Activated CD8-positive, alpha-beta memory T cell treated with anti-CD3 and anti-CD28 coated beads, Interleukin-2, amount 10 ng/mL, durations not matched to agents 7 days and 5 days (primary cell): ENCODE results near the gene HECA. TPM values are rescaled to one million over a fixed set of nuclear protein-coding genes. Genes with fewer than 3 reads are reported as not detected.
"Not testable (repeated sequence)": the region's sequence is repeated elsewhere in the genome, so short reads cannot be mapped to it uniquely, and the experiment has no call there.

ENCODE experiments used
- ATAC-seq: fragments of 150-1000 bp; cut with Tn5 transposase; one replicate; pipeline ENCODE4 v1.10.0; 2021; ENCODE audit warnings: moderate library complexity
- CTCF ChIA-PET: fragments of 350-600 bp; sonication (Branson Sonifier 250); formaldehyde crosslinking; loops from one replicate; lab custom pipeline; 2021; ENCODE audit warnings: antibody characterized with exemption; lab: Charles Lee
- DNase-seq: peaks from one replicate; pipeline ENCODE4 v3.0.0-alpha.2; 2020
- H3K27ac Mint-ChIP-seq: one replicate; pipeline ENCODE4 v1.8.0; 2021; ENCODE audit warnings: mild to moderate bottlenecking, mixed read lengths
- H3K27me3 Mint-ChIP-seq: one replicate; pipeline ENCODE4 v1.8.0; 2021; ENCODE audit warnings: mixed read lengths
- H3K36me3 Mint-ChIP-seq: one replicate; pipeline ENCODE4 v1.8.0; 2021; ENCODE audit warnings: mild to moderate bottlenecking, mixed read lengths
- H3K4me1 Mint-ChIP-seq: one replicate; pipeline ENCODE4 v1.8.0; 2021; ENCODE audit warnings: mixed read lengths
- H3K4me3 Mint-ChIP-seq: one replicate; pipeline ENCODE4 v1.8.0; 2021; ENCODE audit warnings: mild to moderate bottlenecking, moderate library complexity, mixed read lengths
- H3K9me3 Mint-ChIP-seq: one replicate; pipeline ENCODE4 v1.8.0; 2022; ENCODE audit warnings: low read depth, mixed read lengths
- total RNA-seq, 2 experiments: library from RNA; stranded (reverse); gene quantifications; one replicate each; pipeline ENCODE4 v1.2.3, GENCODE V29; 2021

The HECA gene
- total RNA-seq = 10 to 100 TPM; 47.3 to 49.5 TPM

- ATAC-seq = peak; percentile 77
These were observed at the start of gene HECA for GRCh38 chr6:139134817-139135577. Gene HECA (plus strand): TSS chr6:139135080. CDS start chr6:139135397, 317 bp downstream.

GRCh38 chr6:139091826-139092225 is 43.1 kb upstream of the HECA start:
- Mint-ChIP-seq H3K27me3 (no peaks in the 10 kb centered on the region), H3K27ac (no peak overlapping the region), H3K4me1 (no peaks in the 10 kb centered on the region), H3K9me3 (peaks cover 2% of the 10 kb centered on the region), H3K36me3 (peaks cover 5% of the 10 kb centered on the region), H3K4me3 (no peak overlapping the region)
- no peak for DNase-seq
- no peak for ATAC-seq
- CTCF ChIA-PET = no interaction called here

More at GRCh38 chr6:139134817-139135577, at the start of gene HECA:
- Mint-ChIP-seq H3K4me1 (peaks cover 61% of the 10 kb centered on the region), H3K27ac (peak within 1 kb of the TSS; percentile 95), H3K9me3 (no peaks in the 10 kb centered on the region), H3K36me3 (peaks cover 27% of the 10 kb centered on the region), H3K4me3 (peak within 1 kb of the TSS; percentile 91), H3K27me3 (no peaks in the 10 kb centered on the region)
- DNase-seq = peak; percentile 98
- CTCF ChIA-PET = interaction anchor here (0.7 to 1.8 kb wide), 4 partner anchors 9 to 229 kb away, joined by 3 to 13 read pairs (median 4); no protein-coding TSS in a partner anchor

- H3K27ac Mint-ChIP-seq = peak overlapping the region; percentile 2
- DNase-seq (no peak), ATAC-seq (peak; percentile 61)
- H3K36me3 Mint-ChIP-seq = peaks cover 5% of the 10 kb centered on the region
- H3K4me1 Mint-ChIP-seq = peaks cover 17% of the 10 kb centered on the region
- CTCF ChIA-PET = interaction anchor here (1.0 to 1.2 kb wide), 2 partner anchors 10 to 11 kb away, joined by 3 to 4 read pairs; no protein-coding TSS in a partner anchor
- H3K27me3 Mint-ChIP-seq = no peaks in the 10 kb centered on the region
- H3K9me3 Mint-ChIP-seq = no peaks in the 10 kb centered on the region
- H3K4me3 Mint-ChIP-seq = no peak overlapping the region
These were observed 34.9 kb upstream of the HECA start for GRCh38 chr6:139099984-139100383.

GRCh38 chr6:139107051-139107450 is 27.8 kb upstream of the HECA start:
- H3K4me1 Mint-ChIP-seq = peaks cover 11% of the 10 kb centered on the region
- H3K27ac Mint-ChIP-seq = no peak overlapping the region
- H3K9me3 Mint-ChIP-seq = no peaks in the 10 kb centered on the region
- no peak overlapping the region for H3K4me3 Mint-ChIP-seq
- CTCF ChIA-PET = interaction anchor here (0.9 kb wide), 1 partner anchor 25 kb away, joined by 3 read pairs; no protein-coding TSS in a partner anchor
- DNase-seq (no peak), ATAC-seq (no peak)
- H3K36me3 Mint-ChIP-seq = peaks cover 2% of the 10 kb centered on the region
- no peaks in the 10 kb centered on the region for H3K27me3 Mint-ChIP-seq

- Mint-ChIP-seq H3K9me3 (no peaks in the 10 kb centered on the region), H3K4me3 (no peak overlapping the region), H3K27ac (no peak overlapping the region), H3K4me1 (peaks cover 23% of the 10 kb centered on the region), H3K36me3 (peaks cover 2% of the 10 kb centered on the region), H3K27me3 (no peaks in the 10 kb centered on the region)
- DNase-seq (no peak), ATAC-seq (no peak)
- CTCF ChIA-PET = interaction anchor here (1.1 kb wide), 1 partner anchor 9 kb away, joined by 3 read pairs; no protein-coding TSS in a partner anchor
These were observed 26.5 kb upstream of the HECA start for GRCh38 chr6:139108378-139108777.

- CTCF ChIA-PET = interaction anchor here (0.6 to 1.1 kb wide), 2 partner anchors 8 to 71 kb away, joined by 3 read pairs; no protein-coding TSS in a partner anchor
- ATAC-seq = no peak
- Mint-ChIP-seq H3K9me3 (no peaks in the 10 kb centered on the region), H3K36me3 (no peaks in the 10 kb centered on the region), H3K27ac (no peak overlapping the region), H3K4me3 (no peak overlapping the region), H3K4me1 (peaks cover 29% of the 10 kb centered on the region), H3K27me3 (no peaks in the 10 kb centered on the region)
- DNase-seq = peak; percentile 53
These were observed 25.3 kb upstream of the HECA start for GRCh38 chr6:139109558-139109957.

- DNase-seq (no peak), ATAC-seq (no peak)
- H3K36me3 Mint-ChIP-seq = no peaks in the 10 kb centered on the region
- H3K9me3 Mint-ChIP-seq = no peaks in the 10 kb centered on the region
- peaks cover 46% of the 10 kb centered on the region for H3K4me1 Mint-ChIP-seq
- H3K27me3 Mint-ChIP-seq = no peaks in the 10 kb centered on the region
- H3K4me3 Mint-ChIP-seq = no peak overlapping the region
- H3K27ac Mint-ChIP-seq = no peak overlapping the region
- CTCF ChIA-PET = interaction anchor here (0.7 to 1.3 kb wide), 4 partner anchors 9 to 227 kb away, joined by 3 to 4 read pairs (median 3); no protein-coding TSS in a partner anchor
These were observed 22.7 kb upstream of the HECA start for GRCh38 chr6:139112146-139112545.

GRCh38 chr6:139112561-139112960 is 22.3 kb upstream of the HECA start:
- DNase-seq (no peak), ATAC-seq (no peak)
- H3K27me3 Mint-ChIP-seq = no peaks in the 10 kb centered on the region
- H3K27ac Mint-ChIP-seq = peak overlapping the region; percentile 82
- peaks cover 47% of the 10 kb centered on the region for H3K4me1 Mint-ChIP-seq
- H3K4me3 Mint-ChIP-seq = peak overlapping the region; percentile 43
- H3K36me3 Mint-ChIP-seq = no peaks in the 10 kb centered on the region
- CTCF ChIA-PET = interaction anchor here (0.7 to 2.7 kb wide), 7 partner anchors 9 to 252 kb away, joined by 3 to 9 read pairs (median 3); partner anchors contain the start of gene TXLNB
- H3K9me3 Mint-ChIP-seq = no peaks in the 10 kb centered on the region

- Mint-ChIP-seq H3K4me1 (peaks cover 45% of the 10 kb centered on the region), H3K36me3 (peaks cover 15% of the 10 kb centered on the region), H3K4me3 (no peak overlapping the region), H3K27ac (no peak overlapping the region), H3K27me3 (no peaks in the 10 kb centered on the region), H3K9me3 (peaks cover 8% of the 10 kb centered on the region)
- CTCF ChIA-PET = interaction anchor here (1.5 to 2.7 kb wide), 3 partner anchors 10 to 250 kb away, joined by 4 to 9 read pairs (median 5); no protein-coding TSS in a partner anchor
- ATAC-seq (no peak), DNase-seq (no peak)
These were observed 20.1 kb upstream of the HECA start for GRCh38 chr6:139114746-139115145.

- Mint-ChIP-seq H3K27ac (no peak overlapping the region), H3K27me3 (no peaks in the 10 kb centered on the region), H3K9me3 (peaks cover 19% of the 10 kb centered on the region), H3K4me3 (no peak overlapping the region), H3K36me3 (peaks cover 25% of the 10 kb centered on the region), H3K4me1 (peaks cover 45% of the 10 kb centered on the region)
- ATAC-seq = no peak
- no peak for DNase-seq
- CTCF ChIA-PET = interaction anchor here (0.8 kb wide), 1 partner anchor 520 kb away, joined by 4 read pairs; no protein-coding TSS in a partner anchor
These were observed 18.7 kb upstream of the HECA start for GRCh38 chr6:139115989-139116758.

- DNase-seq = no peak
- H3K36me3 Mint-ChIP-seq = peaks cover 25% of the 10 kb centered on the region
- H3K4me1 Mint-ChIP-seq = peaks cover 33% of the 10 kb centered on the region
- CTCF ChIA-PET = interaction anchor here (0.9 to 1.1 kb wide), 2 partner anchors 9 to 60 kb away, joined by 3 read pairs; no protein-coding TSS in a partner anchor
- H3K4me3 Mint-ChIP-seq = no peak overlapping the region
- no peak for ATAC-seq
- H3K9me3 Mint-ChIP-seq = peaks cover 19% of the 10 kb centered on the region
- H3K27ac Mint-ChIP-seq = no peak overlapping the region
- no peaks in the 10 kb centered on the region for H3K27me3 Mint-ChIP-seq
These were observed 17.1 kb upstream of the HECA start for GRCh38 chr6:139117734-139118133.

GRCh38 chr6:139119552-139119951 is 15.3 kb upstream of the HECA start:
- H3K4me1 Mint-ChIP-seq = peaks cover 22% of the 10 kb centered on the region
- CTCF ChIA-PET = interaction anchor here (0.7 to 1.5 kb wide), 2 partner anchors 26 to 645 kb away, joined by 3 to 4 read pairs; no protein-coding TSS in a partner anchor
- H3K4me3 Mint-ChIP-seq = no peak overlapping the region
- H3K27me3 Mint-ChIP-seq = no peaks in the 10 kb centered on the region
- DNase-seq (no peak), ATAC-seq (no peak)
- H3K9me3 Mint-ChIP-seq = peaks cover 19% of the 10 kb centered on the region
- peaks cover 25% of the 10 kb centered on the region for H3K36me3 Mint-ChIP-seq
- H3K27ac Mint-ChIP-seq = no peak overlapping the region

- DNase-seq, ATAC-seq, H3K27me3 Mint-ChIP-seq, H3K27ac Mint-ChIP-seq, H3K4me3 Mint-ChIP-seq: not testable (repeated sequence)
- Mint-ChIP-seq H3K4me1 (peaks cover 34% of the 10 kb centered on the region), H3K9me3 (peaks cover 17% of the 10 kb centered on the region), H3K36me3 (peaks cover 32% of the 10 kb centered on the region)
- CTCF ChIA-PET = interaction anchor here (4.5 kb wide), 1 partner anchor 242 kb away, joined by 36 read pairs; no protein-coding TSS in a partner anchor
These were observed 12.1 kb upstream of the HECA start for GRCh38 chr6:139122823-139123222.
